Stimulated activated CD4-positive, alpha-beta T cell treated with anti-CD3 and anti-CD28 coated beads, Interleukin-4, amount 100 ng/mL, for 24 hours (primary cell): ENCODE data around the gene CWC25.
"Not testable (repeated sequence)": the region's sequence is repeated elsewhere in the genome, so short reads cannot be mapped to it uniquely, and the experiment has no call there.

Experiments
- DNase-seq: peaks from one replicate; pipeline ENCODE4 v3.0.0-alpha.2; 2020

Gene CWC25

GRCh38 chr17:38824899-38825761 is at the start of gene CWC25:
Gene CWC25, minus strand, starts transcription at chr17:38825321. Its CDS starts 138 bp downstream, at chr17:38825183.
- peak; percentile 95 for DNase-seq

- no peak for DNase-seq
Measured at GRCh38 chr17:38873640-38874380, 48.7 kb upstream of the CWC25 start.

- no peak for DNase-seq
Measured at GRCh38 chr17:38872671-38873385, 47.7 kb upstream of the CWC25 start.

GRCh38 chr17:38872027-38872511 is 46.9 kb upstream of the CWC25 start:
- no peak for DNase-seq

GRCh38 chr17:38871247-38872015 is 46.3 kb upstream of the CWC25 start:
- DNase-seq = peak; percentile 83

GRCh38 chr17:38870259-38871165 is 45.4 kb upstream of the CWC25 start:
- peak; percentile 64 for DNase-seq

- DNase-seq = peak; percentile 83
Measured at GRCh38 chr17:38869526-38870258, 44.6 kb upstream of the CWC25 start, which contains the start of gene LASP1. Gene LASP1, plus strand, starts transcription at chr17:38870058. Its CDS starts 132 bp downstream, at chr17:38870190.

- DNase-seq = peak; percentile 93
Measured at GRCh38 chr17:38868817-38869525, 43.9 kb upstream of the CWC25 start.

GRCh38 chr17:38867968-38868816 is 43.1 kb upstream of the CWC25 start:
- DNase-seq = no peak

GRCh38 chr17:38867179-38867967 is 42.3 kb upstream of the CWC25 start:
- peak; percentile 69 for DNase-seq

GRCh38 chr17:38864636-38865398 is 39.7 kb upstream of the CWC25 start:
- DNase-seq = no peak

GRCh38 chr17:38861399-38861843 is 36.3 kb upstream of the CWC25 start:
- DNase-seq = no peak

- no peak for DNase-seq
Measured at GRCh38 chr17:38857271-38857670, 32.1 kb upstream of the CWC25 start.

GRCh38 chr17:38855101-38855714 is 30.1 kb upstream of the CWC25 start:
- DNase-seq = not testable (repeated sequence)

- peak; percentile 95 for DNase-seq
Measured at GRCh38 chr17:38853292-38854219, 28.4 kb upstream of the CWC25 start, which contains the start of gene RPL23. Gene RPL23, minus strand, starts transcription at chr17:38853721. Its CDS starts 11 bp downstream, at chr17:38853710.
